ENCODE measurements around the gene VIP. TPM values are rescaled to one million over a fixed set of nuclear protein-coding genes. Genes with fewer than 3 reads are reported as not detected.

The VIP gene
- polyA plus RNA-seq, 1 of the 3 experiments (the other 2 are of a cell fraction), result 2.5 TPM

- TF ChIP-seq NFIC (IDR thresholded peaks at IDR 0.05; ENCODE audit: borderline replicate concordance) (no peak), CTCF (IDR thresholded peaks at IDR 0.05) (no peak), REST (IDR thresholded peaks at IDR 0.05; ENCODE audit: low read depth, low read length) (no peak), YY1 (IDR thresholded peaks at IDR 0.05; ENCODE audit: low read depth) (no peak), PBX3 (IDR thresholded peaks at IDR 0.05) (no peak), MXI1 (IDR thresholded peaks at IDR 0.05; ENCODE audit: low read depth, low read length) (no peak), GATA2 (CRISPR knock-in tag; IDR thresholded peaks at IDR 0.05) (no peak), SIN3A (IDR thresholded peaks at IDR 0.05; ENCODE audit: borderline replicate concordance, low read depth, low read length) (no peak), POLR2AphosphoS5 (IDR thresholded peaks at IDR 0.05; ENCODE audit: low read depth, low read length) (no peak), MAX (IDR thresholded peaks at IDR 0.05; ENCODE audit: low read depth) (no peak), FOXJ3 (CRISPR knock-in tag; IDR thresholded peaks at IDR 0.05) (no peak), USF2 (IDR thresholded peaks at IDR 0.05; ENCODE audit: borderline replicate concordance, low read depth, low read length) (no peak), USF1 (IDR thresholded peaks at IDR 0.05; ENCODE audit: borderline replicate concordance, low read depth) (no peak)
- H3F3A ChIP-seq (replicated peaks; ENCODE audit: insufficient read depth), result no peaks in the 10 kb centered on the region
- H3K27ac ChIP-seq (ENCODE audit: low read depth in 2 of 2, low read length in 1 of 2), result no peak overlapping the region
- no peaks in the 10 kb centered on the region for H3K9me3 ChIP-seq
- POLR2A ChIA-PET, result no interaction called here
- 52% methylated on average over 8 of the region's 9 CpGs for WGBS (ENCODE audit: low lambda C conversion rate)
- no peaks in the 10 kb centered on the region for H3K27me3 ChIP-seq (ENCODE audit: insufficient read depth)
- H2AFZ ChIP-seq (ENCODE audit: low read depth), result no peak overlapping the region
- no peak overlapping the region for H3K4me3 ChIP-seq (ENCODE audit: low read depth in 2 of 2, low read length in 1 of 2)
- no peaks in the 10 kb centered on the region for H3K4me1 ChIP-seq (ENCODE audit: control insufficient read depth in 1 of 2, insufficient read depth in 2 of 2, low read depth in 1 of 2, low read length in 1 of 2)
- no peak for DNase-seq
- CTCF ChIA-PET, result interaction anchor here (0.9 to 1.2 kb wide), 2 partner anchors 25 to 164 kb away, joined by 3 to 4 read pairs; no protein-coding TSS in a partner anchor
- no peaks in the 10 kb centered on the region for H3K9me2 ChIP-seq
- H3K4me2 ChIP-seq, result no peak overlapping the region
- H3K79me2 ChIP-seq (ENCODE audit: insufficient read depth), result no peaks in the 10 kb centered on the region
- H4K20me1 ChIP-seq (ENCODE audit: insufficient read depth), result no peaks in the 10 kb centered on the region
- no peak overlapping the region for H3K9ac ChIP-seq
- H3K36me3 ChIP-seq (replicated peaks in 1 of 2; ENCODE audit: control insufficient read depth in 1 of 2, insufficient read depth in 2 of 2, low read length in 1 of 2), result no peaks in the 10 kb centered on the region
These were observed 32.8 kb downstream of the VIP start for GRCh38 chr6:152783217-152783878.
